H1 (cell line): ENCODE measurements around the gene INPP5A. TPM values are rescaled to one million over a fixed set of nuclear protein-coding genes. Genes with fewer than 3 reads are reported as not detected.

Experiments used
- CTCF ChIA-PET: fragments of 300-600 bp; sonication (Branson Sonifier 250); formaldehyde crosslinking; loops from one replicate; lab custom pipeline; 2021; ENCODE audit not compliant: partially characterized antibody; lab: Charles Lee
- POLR2A ChIA-PET: fragments of 300-600 bp; sonication (Branson Sonifier 250); formaldehyde crosslinking; loops from one replicate; lab custom pipeline; 2021; ENCODE audit warnings: inconsistent platforms; ENCODE audit not compliant: partially characterized antibody; lab: Charles Lee
- DNase-seq, 2 experiments: peaks; one replicate each; pipeline versions ENCODE4 v3.0.0 to v3.0.0-alpha.2; 2010 to 2022; ENCODE audit warnings: low spot score in 2 of 2, low read depth in 1 of 2, mixed read lengths in 1 of 2
- FAIRE-seq: peaks from 2 replicates; lab custom pipeline; 2011; peaks lifted over from hg19 to GRCh38; lab: Jason Lieb, UNC
- H2AFZ ChIP-seq: 2 replicates; pipeline ENCODE4 v1.8.1; 2012; ENCODE audit warnings: low read length, inconsistent platforms
- H2AK5ac ChIP-seq: 2 replicates; pipeline ENCODE4 v1.6.1; 2013; ENCODE audit warnings: low read depth, low read length
- H2BK120ac ChIP-seq: replicated peaks from 2 replicates; pipeline ENCODE3; 2013; ENCODE audit warnings: low read depth, low read length, inconsistent platforms
- H2BK12ac ChIP-seq: 2 replicates; pipeline ENCODE4 v1.6.1; 2013; ENCODE audit warnings: low read depth, low read length
- H2BK15ac ChIP-seq: 2 replicates; pipeline ENCODE4 v1.6.1; 2013; ENCODE audit warnings: low read length
- H2BK20ac ChIP-seq: 2 replicates; pipeline ENCODE4 v1.6.1; 2013; ENCODE audit warnings: low read length
- H2BK5ac ChIP-seq: 2 replicates; pipeline ENCODE4 v1.6.1; 2013; ENCODE audit warnings: low read depth, low read length
- H3K14ac ChIP-seq: 2 replicates; pipeline ENCODE4 v1.6.1; 2013; ENCODE audit warnings: inconsistent platforms; ENCODE audit not compliant: insufficient read length
- H3K18ac ChIP-seq: 2 replicates; pipeline ENCODE4 v1.6.1; 2013; ENCODE audit warnings: low read length; ENCODE audit errors: extremely low read depth
- H3K23ac ChIP-seq: 2 replicates; pipeline ENCODE4 v1.6.1; 2013; ENCODE audit warnings: inconsistent platforms; ENCODE audit not compliant: insufficient read length
- H3K23me2 ChIP-seq: 2 replicates; pipeline ENCODE4 v1.6.1; 2013; ENCODE audit warnings: low read depth, low read length
- H3K27ac ChIP-seq: 2 replicates; pipeline ENCODE4 v1.6.1; 2011; ENCODE audit warnings: low read depth, low read length, inconsistent platforms
- H3K27me3 ChIP-seq, 4 experiments: replicated peaks in 1 of 4; 1 replicate in 1 of 4; 2 replicates in 3 of 4; pipeline versions ENCODE4 v1.6.1 to v1.8.1; 2011 to 2013; ENCODE audit warnings: low read length in 3 of 4, mild to moderate bottlenecking in 3 of 4, inconsistent platforms in 2 of 4, mixed read lengths in 2 of 4, moderate library complexity in 1 of 4; ENCODE audit not compliant: control insufficient read depth in 3 of 4, insufficient read depth in 3 of 4; ENCODE audit errors: extremely low read depth in 1 of 4
- H3K36me3 ChIP-seq, 4 experiments: 2 replicates each; pipeline versions ENCODE4 v1.6.1 to v1.8.1; 2011 to 2013; ENCODE audit warnings: mild to moderate bottlenecking in 4 of 4, low read length in 3 of 4, moderate library complexity in 2 of 4, control low read depth in 1 of 4, inconsistent platforms in 1 of 4; ENCODE audit not compliant: insufficient read depth in 4 of 4, control insufficient read depth in 2 of 4
- H3K4ac ChIP-seq: replicated peaks from 2 replicates; pipeline ENCODE3; 2013; ENCODE audit warnings: low read length, low read depth, mixed read lengths, inconsistent platforms; ENCODE audit not compliant: insufficient read length
- H3K4me1 ChIP-seq, 4 experiments: replicated peaks in 1 of 4; 1 replicate in 1 of 4; 2 replicates in 3 of 4; pipeline versions ENCODE4 v1.6.1 to v1.8.1; 2011 to 2013; ENCODE audit warnings: low read length in 3 of 4, inconsistent platforms in 2 of 4, mixed read lengths in 1 of 4; ENCODE audit not compliant: insufficient read depth in 4 of 4, control insufficient read depth in 3 of 4
- H3K4me2 ChIP-seq, 2 experiments: 2 replicates each; pipeline versions ENCODE4 v1.6.1 to v1.8.1; 2011 to 2013; ENCODE audit warnings: low read depth in 2 of 2, low read length in 2 of 2, control low read depth in 1 of 2, inconsistent platforms in 1 of 2, mild to moderate bottlenecking in 1 of 2; ENCODE audit not compliant: insufficient read depth in 1 of 2
- H3K4me3 ChIP-seq, 4 experiments: fragments of 200-600, 300-600 bp in 1 of 4; sonication (generic), shearing (Covaris generic), sonication (Bioruptor Twin) in 1 of 4; 2 replicates each; pipeline versions ENCODE4 v1.5.1 to v1.8.1; 2011 to 2016; ENCODE audit warnings: low read length in 4 of 4, low read depth in 3 of 4, control low read depth in 2 of 4, inconsistent platforms in 2 of 4, mild to moderate bottlenecking in 2 of 4, mixed read lengths in 1 of 4, moderate library complexity in 1 of 4; ENCODE audit not compliant: insufficient read depth in 2 of 4; ENCODE audit errors: extremely low read depth in 1 of 4
- H3K56ac ChIP-seq: replicated peaks from 2 replicates; pipeline ENCODE3; 2013; ENCODE audit warnings: low read depth, mild to moderate bottlenecking, mixed read lengths, low read length, inconsistent platforms; ENCODE audit not compliant: insufficient read length
- H3K79me1 ChIP-seq: 2 replicates; pipeline ENCODE4 v1.6.1; 2013; ENCODE audit warnings: low read depth, low read length, control low read depth
- H3K79me2 ChIP-seq, 2 experiments: 2 replicates each; pipeline versions ENCODE4 v1.6.1 to v1.8.1; 2012 to 2013; ENCODE audit warnings: low read length in 2 of 2, mild to moderate bottlenecking in 2 of 2, inconsistent platforms in 1 of 2; ENCODE audit not compliant: insufficient read depth in 2 of 2, control insufficient read depth in 1 of 2
- H3K9ac ChIP-seq, 4 experiments: replicated peaks in 1 of 4; 1 replicate in 1 of 4; 2 replicates in 3 of 4; pipeline versions ENCODE4 v1.6.1 to v1.8.1; 2011 to 2013; ENCODE audit warnings: low read depth in 3 of 4, low read length in 3 of 4, control low read depth in 2 of 4, mild to moderate bottlenecking in 2 of 4, moderate library complexity in 2 of 4, inconsistent platforms in 1 of 4; ENCODE audit errors: extremely low read depth in 1 of 4
- H3K9me3 ChIP-seq, 2 experiments: 2 replicates each; pipeline versions ENCODE4 v1.6.1 to v1.8.1; 2012 to 2013; ENCODE audit warnings: mild to moderate bottlenecking in 2 of 2, moderate library complexity in 2 of 2, control low read depth in 1 of 2, inconsistent platforms in 1 of 2, low read depth in 1 of 2, low read length in 1 of 2, mixed read lengths in 1 of 2; ENCODE audit not compliant: insufficient read depth in 2 of 2
- H4K20me1 ChIP-seq, 2 experiments: replicated peaks in 1 of 2; 2 replicates each; pipeline versions ENCODE3 to v1.8.1; 2011 to 2013; ENCODE audit warnings: inconsistent platforms in 2 of 2, low read length in 2 of 2, mild to moderate bottlenecking in 1 of 2; ENCODE audit not compliant: insufficient read depth in 2 of 2, control insufficient read depth in 1 of 2
- H4K5ac ChIP-seq: 2 replicates; pipeline ENCODE4 v1.6.1; 2013; ENCODE audit warnings: low read length, low read depth, mixed read lengths, inconsistent platforms; ENCODE audit not compliant: insufficient read length
- H4K8ac ChIP-seq: 2 replicates; pipeline ENCODE4 v1.8.0; 2013; ENCODE audit warnings: mild to moderate bottlenecking, moderate library complexity, low read length, inconsistent platforms; ENCODE audit not compliant: insufficient read depth; ENCODE audit errors: extremely low read depth
- H4K91ac ChIP-seq: replicated peaks from 2 replicates; pipeline ENCODE3; 2013; ENCODE audit warnings: low read length, mixed read lengths, inconsistent platforms; ENCODE audit not compliant: insufficient read length
- EP300 ChIP-seq, 2 experiments: IDR thresholded peaks; 1 replicate in 1 of 2; 2 replicates in 1 of 2; pipeline ENCODE4 v1.6.1; 2011 to 2012; ENCODE audit warnings: low read depth in 2 of 2, low read length in 2 of 2, mild to moderate bottlenecking in 2 of 2, borderline replicate concordance in 1 of 2, inconsistent platforms in 1 of 2, moderate library complexity in 1 of 2
- EZH2 ChIP-seq: fragments of 200-600 bp; sonication (generic); IDR thresholded peaks from 2 replicates; pipeline ENCODE4 v1.7.1; 2012; ENCODE audit warnings: low read depth, mild to moderate bottlenecking, moderate library complexity, low read length, inconsistent platforms; ENCODE audit not compliant: severe bottlenecking
- FOSL1 ChIP-seq: IDR thresholded peaks from 2 replicates; pipeline ENCODE4 v1.6.1; 2011; ENCODE audit warnings: mild to moderate bottlenecking, low read depth, low read length, moderate library complexity; ENCODE audit not compliant: insufficient read depth
- GTF2F1 ChIP-seq: IDR thresholded peaks from 2 replicates; pipeline ENCODE4 v1.6.1; 2012; ENCODE audit warnings: low read depth, low read length, improper control_type of control experiment, borderline replicate concordance
- NRF1 ChIP-seq: IDR thresholded peaks from 2 replicates; pipeline ENCODE4 v1.6.1; 2011; ENCODE audit warnings: mild to moderate bottlenecking, low read depth, low read length, improper control_type of control experiment
- POLR2A ChIP-seq, 2 experiments: IDR thresholded peaks; 1 replicate in 1 of 2; 2 replicates in 1 of 2; pipeline ENCODE4 v1.6.1; 2011; ENCODE audit warnings: low read depth in 2 of 2, low read length in 2 of 2, mild to moderate bottlenecking in 2 of 2; ENCODE audit errors: control extremely low read depth in 1 of 2
- RFX5 ChIP-seq: IDR thresholded peaks from 2 replicates; pipeline ENCODE4 v1.6.1; 2011; ENCODE audit warnings: low read depth, low read length, improper control_type of control experiment, borderline replicate concordance
- SIN3A ChIP-seq, 2 experiments: IDR thresholded peaks in 1 of 2; conservative IDR thresholded peaks in 1 of 2; 2 replicates each; pipeline ENCODE4 v1.6.1; 2011 to 2012; ENCODE audit warnings: low read length in 2 of 2, improper control_type of control experiment in 1 of 2, low read depth in 1 of 2, mild to moderate bottlenecking in 1 of 2
- SIX5 ChIP-seq: IDR thresholded peaks from 2 replicates; pipeline ENCODE4 v1.6.1; 2011; ENCODE audit warnings: mild to moderate bottlenecking, low read depth, low read length
- SP4 ChIP-seq: IDR thresholded peaks from 2 replicates; pipeline ENCODE4 v1.6.1; 2012; ENCODE audit warnings: low read length, inconsistent platforms
- TAF1 ChIP-seq: IDR thresholded peaks from 2 replicates; pipeline ENCODE4 v1.6.1; 2011; ENCODE audit warnings: mild to moderate bottlenecking, low read depth, low read length
- YY1 ChIP-seq: IDR thresholded peaks from 2 replicates; pipeline ENCODE4 v1.6.1; 2011; ENCODE audit warnings: low read depth, mild to moderate bottlenecking, low read length
- WGBS, 2 experiments: shearing (Covaris generic) in 1 of 2; methylation state at CpG; one replicate each; pipeline versions ENCODE4 v1.1.6 to v1.1.7; 2013 to 2015; ENCODE audit warnings: low lambda C conversion rate in 2 of 2, mixed read lengths in 2 of 2, inconsistent platforms in 1 of 2, low coverage in 1 of 2, missing lambda C conversion rate in 1 of 2; ENCODE audit not compliant: insufficient replicate concordance in 2 of 2, insufficient coverage in 1 of 2, insufficient read length in 1 of 2; ENCODE audit errors: extremely low coverage in 1 of 2, missing lambda C conversion rate in 1 of 2; 5-methylcytosine and 5-hydroxymethylcytosine counted together
- polyA plus RNA-seq, 7 experiments: library from polyadenylated mRNA; depleted of rRNA in 3 of 7; stranded (reverse) in 5 of 7; unstranded in 2 of 7; fragments of >200 nt in 5 of 7; fragments of 200-250 nt in 2 of 7; gene quantifications; 1 replicate in 5 of 7; 2 replicates in 1 of 7; 4 replicates in 1 of 7; pipeline versions ENCODE4 v1.2.1 to v1.2.3, GENCODE V29; 2011 to 2013; ENCODE audit warnings: missing spikeins in 2 of 7, mixed read lengths in 2 of 7
- total RNA-seq: library from RNA; stranded (reverse); fragmentation: NEBNext Ultra II Directional; extraction: Animal tissue kit (Norgen Biotek cat#: 25700); gene quantifications from 2 replicates; pipeline ENCODE4 v1.2.1, GENCODE V29; 2021
- TF ChIP-seq, protein P1 (sequence below): IDR thresholded peaks from 2 replicates; pipeline ENCODE4 v1.6.1; 2012; ENCODE audit warnings: inconsistent platforms

The INPP5A gene
- total and polyA plus RNA-seq, 2 of the 8 experiments (the other 6 are each of a cell fraction or from before 2014, with no cell fraction given), result 19.7 to 27.5 TPM

DNA sequence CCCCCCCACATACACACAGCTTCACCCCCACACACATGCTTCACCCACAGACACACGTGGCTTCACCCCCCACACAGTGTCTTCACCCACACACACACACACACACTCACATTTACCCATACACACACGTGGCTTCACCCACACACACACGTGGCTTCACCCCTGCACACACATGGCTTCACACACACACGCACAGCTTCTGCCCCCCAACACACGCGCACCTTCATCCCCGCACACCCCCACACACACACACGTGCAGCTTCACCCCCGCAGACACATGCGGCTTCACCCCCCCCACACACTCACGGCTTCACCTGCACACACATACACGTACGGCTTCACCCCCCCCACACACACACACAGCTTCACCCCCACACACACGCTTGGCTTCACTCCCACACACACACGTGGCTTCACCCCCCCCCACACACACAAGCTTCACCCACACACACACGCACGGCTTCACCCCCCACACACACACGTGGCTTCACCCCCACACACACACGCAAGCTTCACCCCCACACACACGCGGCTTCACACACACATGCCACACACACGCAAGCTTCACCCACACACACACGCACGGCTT lies 165.9 kb downstream of the INPP5A start:
- Histone ChIP-seq H4K91ac (no peak overlapping the region), H3K4ac (no peak overlapping the region), H2BK5ac (no peak overlapping the region), H4K8ac (no peak overlapping the region), H2BK20ac (no peak overlapping the region), H3K14ac (no peak overlapping the region), H2AK5ac (no peak overlapping the region), H3K36me3 (no peaks in the 10 kb centered on the region), H3K27ac (no peak overlapping the region), H2AFZ (no peak overlapping the region), H2BK120ac (no peak overlapping the region), H3K23ac (no peak overlapping the region), H3K23me2 (no peaks in the 10 kb centered on the region), H4K20me1 (no peaks in the 10 kb centered on the region), H2BK15ac (no peak overlapping the region), H3K27me3 (no peaks in the 10 kb centered on the region), H3K56ac (no peak overlapping the region), H3K79me1 (no peaks in the 10 kb centered on the region; the same call in none of the 2 replicates), H4K5ac (no peak overlapping the region), H3K9me3 (peaks cover 7 to 21% of the 10 kb centered on the region in 2 experiments), H3K4me2 (no peak overlapping the region), H2BK12ac (no peak overlapping the region), H3K4me1 (no peaks in the 10 kb centered on the region; a peak in 1 of 7 replicates), H3K9ac (no peak overlapping the region), H3K4me3 (no peak overlapping the region), H3K18ac (no peak overlapping the region), H3K79me2 (no peaks in the 10 kb centered on the region)
- no peak for DNase-seq
- WGBS, 2 experiments, result 88% methylated on average over 9 of the region's 24 CpGs; no CpG with 5 or more reads in 1 of the 2 experiments
- CTCF ChIA-PET, result interaction anchor here (1.0 to 1.3 kb wide), 2 partner anchors 11 to 48 kb away, joined by 3 to 6 read pairs; no protein-coding TSS in a partner anchor
- POLR2A ChIA-PET, result no interaction called here
- no peak for FAIRE-seq
- no peak for TF ChIP-seq NRF1
- TF ChIP-seq SIX5, result no peak
- TF ChIP-seq, protein P1, sequence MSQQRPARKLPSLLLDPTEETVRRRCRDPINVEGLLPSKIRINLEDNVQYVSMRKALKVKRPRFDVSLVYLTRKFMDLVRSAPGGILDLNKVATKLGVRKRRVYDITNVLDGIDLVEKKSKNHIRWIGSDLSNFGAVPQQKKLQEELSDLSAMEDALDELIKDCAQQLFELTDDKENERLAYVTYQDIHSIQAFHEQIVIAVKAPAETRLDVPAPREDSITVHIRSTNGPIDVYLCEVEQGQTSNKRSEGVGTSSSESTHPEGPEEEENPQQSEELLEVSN, result no peak
- no peak for TF ChIP-seq POLR2A (IDR thresholded peaks at IDR 0.05; ENCODE audit: control extremely low read depth in 1 of 2, low read depth in 2 of 2, low read length in 2 of 2)
- TF ChIP-seq RFX5, result no peak
- no peak for TF ChIP-seq YY1
- TF ChIP-seq EP300 (IDR thresholded peaks at IDR 0.05; ENCODE audit: borderline replicate concordance in 1 of 2, low read depth in 2 of 2, low read length in 2 of 2), result no peak
- no peak for TF ChIP-seq GTF2F1
- TF ChIP-seq FOSL1, result no peak
- TF ChIP-seq TAF1, result no peak
- TF ChIP-seq EZH2, result no peak
- TF ChIP-seq SP4, result no peak
- TF ChIP-seq SIN3A (conservative IDR thresholded peaks at IDR 0.05 in 1 of 2, IDR thresholded peaks at IDR 0.05 in 1 of 2; ENCODE audit: low read depth in 1 of 2, low read length in 2 of 2), result no peak
